ENCODE measurements around the gene SLC9A7. TPM values are rescaled to one million over a fixed set of nuclear protein-coding genes. Genes with fewer than 3 reads are reported as not detected.

Gene SLC9A7
- total and polyA plus RNA-seq, 2 donors (not counting 3 experiments of a cell fraction or from before 2014, with no cell fraction given) = 4.6 to 7.5 TPM

GRCh38 chrX:46694549-46694948, 64.4 kb downstream of the SLC9A7 start:
- FAIRE-seq = no peak
- Histone ChIP-seq H3K9ac (replicated peaks; ENCODE audit: extremely low read depth, insufficient read depth, low read length) (no peak overlapping the region), H3K27me3 (ENCODE audit: control insufficient read depth in 2 of 2, insufficient read depth in 2 of 2, low read length in 2 of 2) (no peaks in the 10 kb centered on the region), H3K27ac (ENCODE audit: insufficient read depth, low read depth, low read length) (no peak overlapping the region), H3K79me2 (ENCODE audit: control insufficient read depth, insufficient read depth, low read length) (no peaks in the 10 kb centered on the region), H3K4me1 (ENCODE audit: control insufficient read depth, extremely low read depth, insufficient read depth, low read length) (no peaks in the 10 kb centered on the region), H3K4me3 (replicated peaks in 1 of 3; ENCODE audit: insufficient read depth in 1 of 3, low read depth in 1 of 3, low read length in 3 of 3) (no peak overlapping the region), H4K20me1 (replicated peaks; ENCODE audit: control insufficient read depth, extremely low read depth, insufficient read depth, low read length) (no peaks in the 10 kb centered on the region), H3K4me2 (ENCODE audit: insufficient read depth, low read length) (no peak overlapping the region), H3K9me1 (replicated peaks; ENCODE audit: control insufficient read depth, extremely low read depth, insufficient read depth, low read length) (no peaks in the 10 kb centered on the region), H3K9me3 (replicated peaks; ENCODE audit: control insufficient read depth, insufficient read depth, low read length) (no peaks in the 10 kb centered on the region), H2AFZ (ENCODE audit: low read depth, low read length) (no peak overlapping the region), H3K36me3 (ENCODE audit: control insufficient read depth in 2 of 2, extremely low read depth in 1 of 2, insufficient read depth in 2 of 2, low read length in 2 of 2) (no peaks in the 10 kb centered on the region)
- TF ChIP-seq MAX (IDR thresholded peaks at IDR 0.05; ENCODE audit: insufficient read depth, insufficient read length) (no peak), MYC (IDR thresholded peaks at IDR 0.05; ENCODE audit: low read depth, low read length) (no peak), POLR2A (IDR thresholded peaks at IDR 0.05; ENCODE audit: low read depth, low read length) (no peak), FOS (IDR thresholded peaks at IDR 0.05; ENCODE audit: borderline replicate concordance, insufficient read depth, low read length) (no peak)
- TF ChIP-seq, protein P1, sequence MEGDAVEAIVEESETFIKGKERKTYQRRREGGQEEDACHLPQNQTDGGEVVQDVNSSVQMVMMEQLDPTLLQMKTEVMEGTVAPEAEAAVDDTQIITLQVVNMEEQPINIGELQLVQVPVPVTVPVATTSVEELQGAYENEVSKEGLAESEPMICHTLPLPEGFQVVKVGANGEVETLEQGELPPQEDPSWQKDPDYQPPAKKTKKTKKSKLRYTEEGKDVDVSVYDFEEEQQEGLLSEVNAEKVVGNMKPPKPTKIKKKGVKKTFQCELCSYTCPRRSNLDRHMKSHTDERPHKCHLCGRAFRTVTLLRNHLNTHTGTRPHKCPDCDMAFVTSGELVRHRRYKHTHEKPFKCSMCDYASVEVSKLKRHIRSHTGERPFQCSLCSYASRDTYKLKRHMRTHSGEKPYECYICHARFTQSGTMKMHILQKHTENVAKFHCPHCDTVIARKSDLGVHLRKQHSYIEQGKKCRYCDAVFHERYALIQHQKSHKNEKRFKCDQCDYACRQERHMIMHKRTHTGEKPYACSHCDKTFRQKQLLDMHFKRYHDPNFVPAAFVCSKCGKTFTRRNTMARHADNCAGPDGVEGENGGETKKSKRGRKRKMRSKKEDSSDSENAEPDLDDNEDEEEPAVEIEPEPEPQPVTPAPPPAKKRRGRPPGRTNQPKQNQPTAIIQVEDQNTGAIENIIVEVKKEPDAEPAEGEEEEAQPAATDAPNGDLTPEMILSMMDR (IDR thresholded peaks at IDR 0.05; ENCODE audit: extremely low read depth in 1 of 2, insufficient read depth in 1 of 2, low read depth in 1 of 2, low read length in 2 of 2) = no peak
- ChIA-PET CTCF (no interaction called here), POLR2A (no interaction called here)
- no peak for DNase-seq (ENCODE audit: low read depth, low spot score)
- dilution Hi-C loops (cut with MboI; ENCODE audit: extremely low pct_ligation_motif_present, low sequenced_read_pairs) = no loop called here
- BruUV-seq (replicated peaks) = no TSS peak
- intact Hi-C loops (cut with micrococcal nuclease) = no loop called here

DNA sequence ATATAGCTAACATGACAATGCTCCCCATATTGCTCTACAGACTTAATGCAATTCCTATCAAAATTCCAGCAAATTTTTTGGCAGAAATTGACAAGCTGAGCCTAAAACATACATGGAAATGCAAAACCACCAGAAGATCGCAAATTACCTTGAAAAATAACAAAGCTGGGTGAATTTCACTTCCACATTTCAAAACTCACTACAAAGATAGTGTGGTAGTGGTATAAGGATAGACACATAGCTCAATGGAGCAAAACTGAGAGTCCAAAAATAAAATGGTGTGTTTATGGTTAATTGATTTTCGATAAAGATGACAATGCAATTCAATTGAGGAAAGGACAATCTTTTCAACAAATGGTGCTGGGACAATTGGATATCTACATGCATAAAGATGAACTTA, 65.8 kb downstream of the SLC9A7 start:
- Histone ChIP-seq H3K9me1 (replicated peaks; ENCODE audit: control insufficient read depth, extremely low read depth, insufficient read depth, low read length) (no peaks in the 10 kb centered on the region), H3K4me3 (replicated peaks in 1 of 3; ENCODE audit: insufficient read depth in 1 of 3, low read depth in 1 of 3, low read length in 3 of 3) (no peak overlapping the region), H3K79me2 (ENCODE audit: control insufficient read depth, insufficient read depth, low read length) (no peaks in the 10 kb centered on the region), H3K9me3 (replicated peaks; ENCODE audit: control insufficient read depth, insufficient read depth, low read length) (no peaks in the 10 kb centered on the region), H4K20me1 (replicated peaks; ENCODE audit: control insufficient read depth, extremely low read depth, insufficient read depth, low read length) (no peaks in the 10 kb centered on the region), H3K27ac (ENCODE audit: insufficient read depth, low read depth, low read length) (no peak overlapping the region), H3K4me2 (ENCODE audit: insufficient read depth, low read length) (no peak overlapping the region), H2AFZ (ENCODE audit: low read depth, low read length) (no peak overlapping the region), H3K9ac (replicated peaks; ENCODE audit: extremely low read depth, insufficient read depth, low read length) (no peak overlapping the region), H3K36me3 (ENCODE audit: control insufficient read depth in 2 of 2, extremely low read depth in 1 of 2, insufficient read depth in 2 of 2, low read length in 2 of 2) (no peaks in the 10 kb centered on the region), H3K4me1 (ENCODE audit: control insufficient read depth, extremely low read depth, insufficient read depth, low read length) (no peaks in the 10 kb centered on the region), H3K27me3 (ENCODE audit: control insufficient read depth in 2 of 2, insufficient read depth in 2 of 2, low read length in 2 of 2) (no peaks in the 10 kb centered on the region)
- ChIA-PET POLR2A (no interaction called here), CTCF (no interaction called here)
- dilution Hi-C loops (cut with MboI; ENCODE audit: extremely low pct_ligation_motif_present, low sequenced_read_pairs) (no loop called here), intact Hi-C loops (cut with micrococcal nuclease) (no loop called here)
- DNase-seq (ENCODE audit: low read depth, low spot score) (no peak), FAIRE-seq (no peak)
- BruUV-seq (replicated peaks) = no TSS peak
- TF ChIP-seq JUN (IDR thresholded peaks at IDR 0.05; ENCODE audit: borderline replicate concordance, insufficient read depth, insufficient read length, low read depth) (no peak), FOS (IDR thresholded peaks at IDR 0.05; ENCODE audit: borderline replicate concordance, insufficient read depth, low read length) (no peak), POLR2A (IDR thresholded peaks at IDR 0.05; ENCODE audit: low read depth, low read length) (no peak), EZH2 (IDR thresholded peaks at IDR 0.05; ENCODE audit: borderline replicate concordance, low read depth, low read length, severe bottlenecking) (no peak)
- TF ChIP-seq, protein P1 (IDR thresholded peaks at IDR 0.05; ENCODE audit: extremely low read depth in 1 of 2, insufficient read depth in 1 of 2, low read depth in 1 of 2, low read length in 2 of 2) = no peak
